ENCODE measurements around the gene APLN.

APLN gene

GRCh38 chrX:129659861-129660260, 5.1 kb upstream of the APLN start:
- DNase-seq (ENCODE audit: low read depth): no peak

DNA sequence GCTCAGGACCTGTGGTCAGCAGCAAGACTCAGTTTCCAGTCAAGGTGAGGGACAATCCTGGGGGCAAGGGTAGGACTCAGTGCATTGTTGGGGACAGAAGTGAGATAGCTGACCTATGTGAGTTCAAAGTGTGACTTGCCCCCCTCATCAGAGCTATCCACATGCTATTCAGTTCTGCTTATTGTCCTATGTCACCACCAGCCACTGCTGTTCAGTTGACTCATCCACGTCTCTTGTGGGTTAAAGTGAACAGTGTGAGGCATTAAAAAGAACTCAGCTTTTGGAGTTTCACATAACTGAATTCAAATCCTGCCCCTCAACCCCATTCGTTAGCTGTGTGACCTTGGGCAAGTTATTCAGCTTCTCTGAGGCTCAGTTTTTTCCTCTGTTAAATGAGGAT, 4.4 kb upstream of the APLN start:
- DNase-seq (ENCODE audit: low read depth): no peak

DNA sequence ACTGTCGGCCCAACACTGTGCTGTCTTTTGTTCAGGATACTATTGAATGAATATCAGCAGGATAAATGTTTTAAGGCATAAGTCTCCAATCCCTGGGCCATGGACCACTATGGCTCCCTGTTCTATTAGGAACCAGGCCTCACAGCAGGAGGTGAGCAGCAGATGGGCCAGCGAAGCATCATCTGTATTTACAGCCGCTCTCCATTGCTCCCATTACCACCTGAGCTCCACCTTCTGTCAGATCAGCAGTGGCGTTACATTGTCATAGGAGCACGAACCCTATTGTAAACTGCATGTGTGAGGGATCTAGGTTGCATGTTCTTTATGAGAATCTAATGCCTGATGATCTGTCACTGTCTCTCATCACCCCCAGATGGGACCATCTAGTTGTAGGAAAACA, 3.7 kb upstream of the APLN start:
- no peak for DNase-seq (ENCODE audit: low read depth)

GRCh38 chrX:129655547-129656249, 942 bp upstream of the APLN start:
- DNase-seq (ENCODE audit: low read depth): no peak

DNA sequence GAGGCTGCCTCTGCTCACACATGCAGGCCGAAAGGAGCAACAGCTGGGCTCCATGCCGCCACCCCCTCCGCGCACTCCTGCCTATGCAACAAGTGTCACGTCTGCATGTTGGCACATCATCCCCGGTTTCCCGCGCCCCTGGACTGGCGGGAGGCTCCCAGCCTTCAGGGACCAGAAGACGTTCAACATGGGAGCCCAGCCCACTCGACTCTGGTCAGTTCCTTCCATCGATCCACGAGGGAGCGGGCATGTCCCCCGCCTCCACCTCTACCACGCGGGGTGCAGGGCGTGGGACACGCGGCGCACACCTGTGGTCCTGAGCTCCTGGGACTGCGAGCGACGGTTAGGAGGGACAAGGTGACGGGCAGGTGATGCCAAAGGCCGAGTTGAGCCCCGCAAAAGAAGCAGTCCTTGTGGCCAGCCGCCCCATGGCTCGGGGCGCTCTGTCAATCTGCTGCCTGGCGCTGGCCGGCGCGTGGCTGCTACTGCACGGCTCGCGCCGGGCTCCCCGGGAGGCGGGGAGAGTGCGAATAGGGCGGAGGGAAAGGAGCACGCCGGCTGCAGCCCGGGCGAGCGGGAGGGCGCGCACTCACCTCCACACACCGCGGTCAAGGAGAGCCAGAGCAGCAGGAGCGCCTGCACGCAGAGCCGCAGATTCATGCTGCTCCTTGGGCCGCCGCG, 645 bp downstream of the APLN start:
- DNase-seq (ENCODE audit: low read depth): no peak

- DNase-seq (ENCODE audit: low read depth): no peak
These were observed 1.4 kb downstream of the APLN start for GRCh38 chrX:129653181-129653970.

- DNase-seq (ENCODE audit: low read depth): no peak
These were observed 2.1 kb downstream of the APLN start for GRCh38 chrX:129652565-129653169.

DNA sequence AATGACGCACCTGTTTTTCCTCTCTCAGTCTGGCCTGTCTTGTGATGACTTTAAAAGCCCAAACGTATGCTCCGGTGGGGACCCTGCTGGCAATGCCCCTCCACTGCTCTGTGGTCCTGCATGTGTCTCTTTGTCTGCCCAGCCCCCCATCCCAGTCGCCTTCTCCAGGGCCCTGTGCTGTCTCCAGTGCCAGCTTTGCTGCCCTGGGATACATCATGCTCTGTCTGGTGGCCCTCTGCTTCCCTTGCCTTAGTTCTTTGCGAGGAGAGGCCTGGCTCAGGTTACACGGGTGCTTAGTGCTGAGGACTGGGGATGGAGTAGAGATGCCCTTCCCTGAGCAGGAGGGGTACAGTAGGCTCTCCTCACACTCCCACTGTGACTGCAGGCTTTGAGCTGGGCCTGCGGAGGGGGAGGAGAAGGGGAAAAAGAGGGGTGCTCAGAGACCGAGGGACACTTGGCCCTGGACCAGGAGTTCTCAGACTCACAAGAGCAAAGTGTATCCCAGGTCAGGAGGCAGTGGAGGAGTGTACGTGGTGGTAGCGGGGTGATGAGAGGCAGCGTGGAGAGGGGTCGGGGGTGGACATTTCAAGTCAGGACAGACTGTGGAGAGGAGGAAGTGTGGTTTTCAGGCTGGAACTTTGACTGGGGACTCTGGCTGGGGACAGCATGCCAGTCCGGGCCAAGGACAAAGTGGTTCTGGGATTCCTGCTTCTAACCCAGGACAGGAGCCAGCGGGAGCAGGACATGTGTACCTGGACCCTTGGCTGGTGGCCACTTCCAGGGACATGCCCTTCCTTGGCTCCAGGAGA, 2.8 kb downstream of the APLN start:
- no peak for DNase-seq (ENCODE audit: low read depth)

DNA sequence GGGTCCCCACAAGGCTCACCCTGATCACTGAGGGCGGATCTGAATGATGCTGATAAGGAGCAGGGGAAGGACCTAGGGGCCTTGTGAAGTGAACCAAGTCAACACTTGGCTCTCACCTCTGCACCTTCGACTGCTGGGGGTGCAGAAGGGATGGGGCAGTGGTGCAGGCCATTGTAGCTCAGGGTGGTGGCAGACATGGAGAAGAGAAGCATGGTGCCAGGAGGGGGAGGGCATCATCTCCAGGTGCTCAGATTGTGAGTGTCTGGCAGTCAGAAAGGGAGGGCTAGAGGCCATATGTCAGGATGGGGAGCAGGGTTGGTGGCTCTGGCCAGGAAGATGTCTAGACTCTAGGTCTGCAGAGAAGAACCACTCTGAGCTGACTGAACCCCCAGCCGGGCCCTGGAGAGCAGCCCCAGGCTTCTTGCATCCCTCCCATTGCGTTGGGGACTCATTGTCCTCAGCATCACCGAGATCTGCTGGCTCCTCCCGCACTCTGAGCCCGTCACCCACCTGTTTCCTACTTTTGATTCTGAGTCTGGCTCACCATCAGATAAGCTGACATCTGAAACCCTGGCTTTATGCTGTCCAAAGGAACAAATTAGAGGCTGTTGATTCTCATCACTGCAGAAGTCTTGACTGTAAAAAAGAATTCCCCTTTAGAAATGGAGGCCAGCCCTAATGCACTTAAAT, 3.8 kb downstream of the APLN start:
- DNase-seq (ENCODE audit: low read depth): no peak

GRCh38 chrX:129650183-129650689, 4.5 kb downstream of the APLN start:
- DNase-seq (ENCODE audit: low read depth): no peak

DNA sequence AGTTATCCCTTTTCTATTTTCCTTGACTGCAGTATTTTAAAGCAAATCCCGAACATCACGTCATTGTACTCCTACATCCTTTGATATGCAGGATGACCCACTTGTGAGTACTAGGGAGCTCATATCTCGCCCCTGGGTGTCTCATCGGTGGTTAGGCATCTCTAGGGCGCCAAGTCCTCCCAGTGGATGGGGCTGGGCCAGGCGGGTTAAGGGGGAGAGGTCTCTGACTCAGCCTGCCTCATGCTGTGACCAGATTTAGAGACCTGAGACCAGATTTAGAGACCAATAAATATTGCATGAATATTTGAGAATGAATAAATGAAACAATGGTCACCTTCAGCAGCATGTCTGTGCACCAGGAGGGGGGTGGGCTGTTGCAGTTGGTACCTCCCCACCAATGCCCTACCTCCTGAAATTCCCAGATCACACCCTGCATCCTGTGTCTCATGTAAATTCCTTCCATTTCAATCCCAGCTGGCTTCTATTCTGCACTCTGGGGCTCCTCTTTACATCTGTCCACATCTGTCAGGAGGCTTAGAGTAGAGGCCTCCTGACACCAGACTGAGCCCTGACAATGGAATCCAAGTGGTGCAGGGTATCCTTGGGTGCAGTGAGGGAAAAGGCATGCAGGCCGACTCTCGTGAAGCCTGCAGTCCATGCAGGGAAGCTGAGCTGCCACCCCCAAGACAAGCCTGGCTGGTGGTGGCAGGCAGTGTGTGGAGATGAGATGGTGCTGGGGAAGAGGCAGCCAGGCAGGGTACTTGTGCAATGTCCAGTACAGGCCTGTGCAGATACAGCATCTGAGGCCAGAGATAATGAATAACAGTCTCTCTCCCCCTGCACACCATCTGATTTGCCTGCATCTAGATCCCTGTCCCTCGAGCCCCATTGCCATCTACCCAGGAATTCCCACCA, 5.2 kb downstream of the APLN start:
- DNase-seq (ENCODE audit: low read depth): no peak

DNA sequence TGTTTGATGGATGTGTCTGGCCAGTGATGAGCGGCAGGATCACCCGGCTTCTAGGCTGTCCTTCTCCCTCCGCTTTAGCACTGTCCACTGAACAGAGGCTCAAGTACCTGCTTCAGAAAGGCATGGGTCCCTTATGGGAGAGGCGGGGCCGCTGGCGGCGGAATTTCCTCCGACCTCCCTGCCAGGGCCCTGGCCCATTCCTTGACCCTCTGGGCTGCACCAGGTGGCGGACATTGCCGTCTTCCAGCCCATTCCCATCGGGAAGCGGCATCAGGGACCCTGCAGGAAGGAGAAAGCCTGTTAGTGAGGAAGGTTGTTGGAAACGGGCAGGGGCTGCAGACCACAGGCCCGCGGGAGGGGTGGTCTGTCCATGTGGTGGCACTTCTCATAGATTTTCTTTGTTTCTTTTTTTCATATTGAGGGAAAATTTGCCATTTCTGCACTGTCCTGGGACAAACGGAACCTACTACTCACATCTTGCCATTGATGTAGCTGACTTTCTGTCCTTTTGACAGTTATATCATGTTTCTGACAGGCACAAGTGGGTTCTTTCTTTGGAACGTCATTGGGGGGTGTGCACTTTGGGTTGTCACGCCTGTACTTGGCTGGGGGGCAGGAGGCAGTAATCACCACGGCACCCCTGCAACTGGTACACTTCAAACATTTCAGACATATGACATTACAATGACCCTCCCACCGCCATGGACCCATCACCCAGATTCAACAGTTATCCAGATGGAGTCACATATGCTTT, 6.1 kb downstream of the APLN start:
- DNase-seq (ENCODE audit: low read depth): no peak

DNA sequence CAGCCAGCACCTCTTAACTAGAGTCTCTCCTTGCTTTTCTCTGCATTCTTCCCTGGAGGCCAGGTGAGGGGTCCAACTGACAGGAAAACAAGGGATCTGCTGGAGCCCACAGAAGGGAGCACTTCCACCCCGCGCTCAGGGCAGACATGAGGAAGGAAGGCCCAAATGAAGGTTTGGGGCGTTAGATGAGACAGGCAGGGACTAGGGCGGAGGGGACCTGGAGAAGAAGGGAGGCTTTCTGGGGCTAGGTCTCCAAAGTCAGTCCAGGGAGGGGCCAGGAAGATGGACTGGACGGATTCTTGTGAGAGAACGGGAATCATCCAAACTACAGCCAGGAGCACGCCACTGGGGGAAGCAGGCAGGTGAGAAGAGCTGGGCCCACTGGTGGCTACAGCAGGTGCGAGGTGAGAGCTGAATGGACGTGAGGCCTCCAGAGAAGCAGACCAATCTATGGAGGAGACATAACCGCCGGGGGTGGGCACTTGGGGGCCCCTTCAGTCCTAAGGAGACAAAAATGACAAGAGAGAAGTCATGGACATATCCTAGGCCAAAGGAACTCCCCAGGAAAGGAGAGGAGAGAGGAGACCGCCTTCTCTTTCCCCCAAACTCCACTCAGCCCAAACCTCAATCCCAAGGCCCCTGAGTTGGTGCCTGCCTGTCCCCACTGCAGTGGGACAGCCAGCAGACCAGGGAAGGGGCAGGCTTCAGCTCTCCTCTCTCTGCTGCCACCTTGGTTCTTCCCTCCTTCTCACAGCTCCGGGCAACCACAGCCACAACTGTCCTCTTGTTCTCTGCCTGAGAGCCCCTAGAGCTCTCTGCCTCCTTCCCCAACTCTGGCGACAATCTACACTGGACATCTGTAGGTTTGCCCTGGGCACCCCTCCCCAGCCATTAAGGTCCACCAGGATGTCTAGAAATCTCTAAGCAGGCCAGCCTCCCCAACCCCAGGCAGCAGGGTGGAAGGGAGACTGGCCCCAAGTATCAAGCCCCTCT, 7.0 kb downstream of the APLN start:
- DNase-seq (ENCODE audit: low read depth): no peak

DNA sequence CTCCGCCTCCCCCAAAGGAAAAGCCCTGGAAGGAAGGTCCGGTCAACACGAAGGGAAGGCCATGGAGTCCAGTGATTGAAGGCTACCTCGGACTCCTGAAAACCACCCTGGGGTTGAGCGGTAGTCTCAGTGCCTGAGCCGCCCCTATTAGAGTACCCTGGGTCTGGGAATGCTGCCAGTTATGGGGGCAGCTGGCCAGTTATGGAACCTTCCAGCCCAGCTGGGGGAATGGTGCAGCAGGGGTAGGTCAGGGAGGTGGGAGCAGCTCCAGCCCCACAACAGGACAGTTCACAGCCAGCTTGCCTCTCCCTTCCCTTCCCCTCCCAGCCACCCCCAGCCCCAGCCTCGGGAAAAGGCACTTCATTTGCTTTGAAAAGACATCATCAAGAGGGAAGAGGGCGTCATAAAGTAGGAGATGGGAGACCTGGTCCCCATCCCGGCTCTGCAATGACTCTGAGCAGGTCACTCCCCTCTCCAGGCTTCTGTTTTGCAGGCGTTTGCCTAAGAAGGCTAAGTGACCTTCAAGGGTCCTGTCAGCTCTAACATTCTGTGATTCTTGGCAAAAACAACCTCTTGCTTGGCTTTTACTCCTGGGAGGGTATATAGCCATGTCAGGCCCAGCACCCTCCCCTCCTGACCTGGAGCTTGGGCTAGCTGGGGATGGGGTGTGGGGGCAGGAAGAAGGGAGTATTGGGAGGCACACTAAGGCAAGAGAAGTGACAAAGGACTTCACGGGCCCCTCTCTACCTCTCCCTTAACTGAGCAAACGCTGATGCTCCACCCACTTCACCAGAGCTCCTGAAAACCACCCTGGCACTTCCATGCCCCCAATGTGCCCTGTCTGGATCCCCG, 8.0 kb downstream of the APLN start:
- no peak for DNase-seq (ENCODE audit: low read depth)

DNA sequence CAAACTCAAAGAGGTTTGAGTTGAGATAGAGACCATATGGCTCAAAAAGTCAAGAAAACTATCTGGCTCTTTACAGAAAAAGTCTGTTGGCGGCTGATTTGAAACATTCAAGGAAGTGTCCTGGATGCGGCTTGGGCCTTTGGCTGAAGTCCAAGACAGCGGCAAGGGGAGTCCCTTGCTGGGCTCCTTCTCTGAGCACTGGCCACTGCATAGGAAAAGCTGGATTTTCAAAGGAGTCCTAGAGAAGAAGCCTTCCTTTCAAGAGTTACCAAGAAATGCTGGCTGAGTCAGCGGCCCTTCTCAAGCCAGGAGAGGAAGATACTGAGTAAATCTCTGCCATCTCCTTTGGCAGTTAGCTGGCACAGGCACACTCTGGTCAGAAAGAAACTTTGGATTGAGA, 12.1 kb downstream of the APLN start:
- no peak for DNase-seq (ENCODE audit: low read depth)

DNA sequence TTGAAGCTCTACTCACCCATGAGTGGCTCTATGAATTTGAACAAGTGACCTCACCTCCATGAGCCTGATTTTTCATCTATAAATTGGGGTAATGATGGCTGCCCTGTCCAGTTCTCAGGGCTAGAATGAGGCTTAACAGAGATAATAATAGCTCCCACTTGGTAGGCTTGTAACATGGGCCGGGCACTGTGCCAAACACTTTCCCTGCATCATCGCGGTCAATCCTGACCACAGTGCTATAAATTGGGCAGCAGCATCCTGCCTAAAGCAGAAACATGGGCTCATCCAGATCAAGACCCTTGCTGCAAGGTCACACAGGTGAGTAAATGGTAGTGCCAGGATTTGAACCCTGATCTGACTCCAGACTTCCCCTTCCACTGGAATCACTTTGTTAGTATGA, 12.8 kb downstream of the APLN start:
- no peak for DNase-seq (ENCODE audit: low read depth)

GRCh38 chrX:129641469-129641868, 13.3 kb downstream of the APLN start:
- no peak for DNase-seq (ENCODE audit: low read depth)

Data from fibroblast of the conjunctiva (primary cell).